IPS-20b (cell line): ENCODE results near the gene LBH.

Experiments used
- H3K27ac ChIP-seq: one replicate; pipeline ENCODE4 v1.5.1; 2013; ENCODE audit warnings: low read length
- H3K27me3 ChIP-seq: 2 replicates; pipeline ENCODE4 v1.6.1; 2013; ENCODE audit warnings: mild to moderate bottlenecking, low read length, inconsistent platforms; ENCODE audit not compliant: insufficient read depth
- H3K36me3 ChIP-seq: 2 replicates; pipeline ENCODE4 v1.6.1; 2013; ENCODE audit warnings: low read depth, mild to moderate bottlenecking, inconsistent platforms, low read length, moderate library complexity; ENCODE audit not compliant: insufficient read depth
- H3K4me1 ChIP-seq: 2 replicates; pipeline ENCODE4 v1.6.1; 2013; ENCODE audit warnings: mild to moderate bottlenecking, control low read depth, inconsistent platforms, low read length, moderate library complexity; ENCODE audit not compliant: insufficient read depth
- H3K4me3 ChIP-seq: 2 replicates; pipeline ENCODE4 v1.5.1; 2013; ENCODE audit warnings: mild to moderate bottlenecking, low read length, inconsistent platforms
- H3K9ac ChIP-seq: 2 replicates; pipeline ENCODE4 v1.6.1; 2013; ENCODE audit warnings: low read depth, mild to moderate bottlenecking, inconsistent platforms, low read length, moderate library complexity
- H3K9me3 ChIP-seq: 2 replicates; pipeline ENCODE4 v1.6.1; 2013; ENCODE audit warnings: mild to moderate bottlenecking, low read depth, low read length, inconsistent platforms; ENCODE audit not compliant: insufficient read depth

LBH gene

GRCh38 chr2:30237966-30238800 is 6.8 kb downstream of the LBH start:
- Histone ChIP-seq H3K27me3 (peaks cover 11% of the 10 kb centered on the region), H3K9ac (no peak overlapping the region), H3K4me3 (no peak overlapping the region), H3K27ac (no peak overlapping the region), H3K9me3 (no peaks in the 10 kb centered on the region), H3K4me1 (peaks cover 7% of the 10 kb centered on the region), H3K36me3 (peaks cover 33% of the 10 kb centered on the region)

- H3K36me3 ChIP-seq: peaks cover 33% of the 10 kb centered on the region
- no peaks in the 10 kb centered on the region for H3K4me1 ChIP-seq
- no peak overlapping the region for H3K4me3 ChIP-seq
- H3K27me3 ChIP-seq: no peaks in the 10 kb centered on the region; the same call in 1 of the 2 replicates
- no peak overlapping the region for H3K27ac ChIP-seq
- H3K9ac ChIP-seq: no peak overlapping the region
- no peaks in the 10 kb centered on the region for H3K9me3 ChIP-seq
These were observed 8.1 kb downstream of the LBH start for GRCh38 chr2:30239308-30239985.

GRCh38 chr2:30239986-30240752 is 8.8 kb downstream of the LBH start:
- no peaks in the 10 kb centered on the region for H3K27me3 ChIP-seq
- no peak overlapping the region for H3K9ac ChIP-seq
- H3K36me3 ChIP-seq: peaks cover 29% of the 10 kb centered on the region
- no peaks in the 10 kb centered on the region for H3K9me3 ChIP-seq
- no peak overlapping the region for H3K4me3 ChIP-seq
- H3K4me1 ChIP-seq: no peaks in the 10 kb centered on the region
- no peak overlapping the region for H3K27ac ChIP-seq

GRCh38 chr2:30243231-30243630 is 11.9 kb downstream of the LBH start:
- H3K27ac ChIP-seq: no peak overlapping the region
- H3K4me3 ChIP-seq: no peak overlapping the region
- H3K9me3 ChIP-seq: no peaks in the 10 kb centered on the region
- no peaks in the 10 kb centered on the region for H3K27me3 ChIP-seq
- H3K4me1 ChIP-seq: no peaks in the 10 kb centered on the region
- no peak overlapping the region for H3K9ac ChIP-seq
- H3K36me3 ChIP-seq: peaks cover 12% of the 10 kb centered on the region; the same call in 1 of the 2 replicates

GRCh38 chr2:30245364-30245763 is 14.0 kb downstream of the LBH start:
- Histone ChIP-seq H3K9me3 (no peaks in the 10 kb centered on the region), H3K27ac (no peak overlapping the region), H3K4me1 (no peaks in the 10 kb centered on the region), H3K4me3 (no peak overlapping the region), H3K9ac (no peak overlapping the region), H3K36me3 (0 out of 2 replicates have a peak, but pooled peaks cover 2% of the 10 kb centered on the region), H3K27me3 (no peaks in the 10 kb centered on the region)

- Histone ChIP-seq H3K36me3 (no peaks in the 10 kb centered on the region), H3K9ac (no peak overlapping the region), H3K4me3 (no peak overlapping the region), H3K4me1 (no peaks in the 10 kb centered on the region), H3K27ac (no peak overlapping the region), H3K9me3 (no peaks in the 10 kb centered on the region), H3K27me3 (no peaks in the 10 kb centered on the region)
These were observed 17.5 kb downstream of the LBH start for GRCh38 chr2:30248791-30249190.

- H3K9me3 ChIP-seq: no peaks in the 10 kb centered on the region
- H3K4me3 ChIP-seq: no peak overlapping the region
- no peaks in the 10 kb centered on the region for H3K36me3 ChIP-seq
- H3K4me1 ChIP-seq: no peaks in the 10 kb centered on the region
- no peaks in the 10 kb centered on the region for H3K27me3 ChIP-seq
- no peak overlapping the region for H3K9ac ChIP-seq
- H3K27ac ChIP-seq: no peak overlapping the region
These were observed 18.0 kb downstream of the LBH start for GRCh38 chr2:30249354-30249753.

GRCh38 chr2:30250421-30250820 is 19.1 kb downstream of the LBH start:
- no peaks in the 10 kb centered on the region for H3K36me3 ChIP-seq
- no peaks in the 10 kb centered on the region for H3K27me3 ChIP-seq
- no peaks in the 10 kb centered on the region for H3K4me1 ChIP-seq
- H3K9me3 ChIP-seq: no peaks in the 10 kb centered on the region
- H3K4me3 ChIP-seq: no peak overlapping the region
- H3K27ac ChIP-seq: no peak overlapping the region
- no peak overlapping the region for H3K9ac ChIP-seq

GRCh38 chr2:30252723-30253701 is 21.7 kb downstream of the LBH start:
- Histone ChIP-seq H3K9ac (no peak overlapping the region), H3K27me3 (no peaks in the 10 kb centered on the region), H3K9me3 (no peaks in the 10 kb centered on the region), H3K4me1 (no peaks in the 10 kb centered on the region), H3K36me3 (peaks cover 7% of the 10 kb centered on the region), H3K4me3 (no peak overlapping the region), H3K27ac (no peak overlapping the region)

- H3K9me3 ChIP-seq: no peaks in the 10 kb centered on the region
- H3K4me1 ChIP-seq: no peaks in the 10 kb centered on the region
- H3K9ac ChIP-seq: no peak overlapping the region
- H3K27me3 ChIP-seq: no peaks in the 10 kb centered on the region
- H3K36me3 ChIP-seq: peaks cover 17% of the 10 kb centered on the region
- no peak overlapping the region for H3K27ac ChIP-seq
- H3K4me3 ChIP-seq: no peak overlapping the region
These were observed 22.7 kb downstream of the LBH start for GRCh38 chr2:30253873-30254684.
